ENCODE results near the gene FRAS1. TPM values are rescaled to one million over a fixed set of nuclear protein-coding genes. Genes with fewer than 3 reads are reported as not detected.

The FRAS1 gene
- total and polyA plus RNA-seq, 5 experiments from 2014 or later, result 0.02 to 0.06 TPM; not detected in 3

Other genes starting within 250 kb of the FRAS1 start
- 100 to 1,000 TPM; 227 to 231 TPM for gene CNOT6L, start 238.0 kb upstream of the FRAS1 start, total RNA-seq
- 10 to 100 TPM; 58.3 to 61.5 (median 60.2) TPM for gene CNOT6L, start 238.0 kb upstream of the FRAS1 start, polyA plus RNA-seq
- 10 to 100 TPM; 27.0 to 28.7 TPM for gene MRPL1, start 194.5 kb upstream of the FRAS1 start, total RNA-seq
- 10 to 100 TPM; 35.6 to 37.9 (median 37.1) TPM for gene MRPL1, start 194.5 kb upstream of the FRAS1 start, polyA plus RNA-seq

All from naive thymus-derived CD8-positive, alpha-beta T cell (primary cell).